H1 (cell line): ENCODE measurements around the gene RRAS2. TPM values are rescaled to one million over a fixed set of nuclear protein-coding genes. Genes with fewer than 3 reads are reported as not detected.

ENCODE experiments used
- CHD7 ChIP-seq: fragments of 300-600 bp; sonication (generic); IDR thresholded peaks from 2 replicates; pipeline ENCODE4 v1.7.1; 2012; ENCODE audit warnings: low read length, moderate library complexity, mild to moderate bottlenecking, inconsistent platforms; ENCODE audit not compliant: insufficient replicate concordance
- CTCF ChIP-seq, 3 experiments: IDR thresholded peaks; 1 replicate in 2 of 3; 2 replicates in 1 of 3; pipeline versions ENCODE4 v1.5.1 to v1.6.1; 2011; ENCODE audit warnings: low read length in 3 of 3, mild to moderate bottlenecking in 3 of 3, inconsistent platforms in 2 of 3, low read depth in 1 of 3, moderate library complexity in 1 of 3; ENCODE audit not compliant: insufficient read depth in 1 of 3; ENCODE audit errors: control extremely low read depth in 1 of 3
- KDM5A ChIP-seq: fragments of 200-600 bp; IDR thresholded peaks from 2 replicates; pipeline ENCODE4 v1.7.1; 2012; ENCODE audit warnings: mild to moderate bottlenecking, low read length, inconsistent platforms, mixed read lengths
- NRF1 ChIP-seq: IDR thresholded peaks from 2 replicates; pipeline ENCODE4 v1.6.1; 2011; ENCODE audit warnings: mild to moderate bottlenecking, low read depth, low read length, improper control_type of control experiment
- RNF2 ChIP-seq: fragments of 200-900, 300-1000 bp; sonication (generic); IDR thresholded peaks from 2 replicates; pipeline ENCODE4 v1.7.1; 2016; ENCODE audit warnings: borderline replicate concordance, low read depth, mild to moderate bottlenecking, antibody characterized with exemption, low read length; ENCODE audit not compliant: poor library complexity, severe bottlenecking; ENCODE audit errors: missing control alignments
- SP2 ChIP-seq: IDR thresholded peaks from 2 replicates; pipeline ENCODE4 v1.6.1; 2012; ENCODE audit warnings: mild to moderate bottlenecking, low read length, inconsistent platforms
- SUZ12 ChIP-seq: fragments of 200-600 bp; sonication (generic); IDR thresholded peaks from 2 replicates; pipeline ENCODE4 v1.6.1; 2012; ENCODE audit warnings: mild to moderate bottlenecking, inconsistent platforms, low read length, moderate library complexity, mixed read lengths
- polyA plus RNA-seq, 7 experiments: library from polyadenylated mRNA; depleted of rRNA in 3 of 7; stranded (reverse) in 5 of 7; unstranded in 2 of 7; fragments of >200 nt in 5 of 7; fragments of 200-250 nt in 2 of 7; gene quantifications; 1 replicate in 5 of 7; 2 replicates in 1 of 7; 4 replicates in 1 of 7; pipeline versions ENCODE4 v1.2.1 to v1.2.3, GENCODE V29; 2011 to 2013; ENCODE audit warnings: missing spikeins in 2 of 7, mixed read lengths in 2 of 7
- total RNA-seq: library from RNA; stranded (reverse); fragmentation: NEBNext Ultra II Directional; extraction: Animal tissue kit (Norgen Biotek cat#: 25700); gene quantifications from 2 replicates; pipeline ENCODE4 v1.2.1, GENCODE V29; 2021

RRAS2 gene
- total and polyA plus RNA-seq, 2 of the 8 experiments (the other 6 are each of a cell fraction or from before 2014, with no cell fraction given): 72.3 to 234 TPM

- TF ChIP-seq SP2: no peak
- no peak for TF ChIP-seq RNF2
- TF ChIP-seq NRF1: no peak
- TF ChIP-seq SUZ12: no peak
- no peak for TF ChIP-seq CHD7
- TF ChIP-seq CTCF (IDR thresholded peaks at IDR 0.05; ENCODE audit: control extremely low read depth in 1 of 3, insufficient read depth in 1 of 3, low read depth in 1 of 3, low read length in 3 of 3): no peak
- no peak for TF ChIP-seq KDM5A
These were observed at the start of gene RRAS2 (continued) for GRCh38 chr11:14358729-14359439.
